Neural progenitor cell (in vitro differentiated cells): ENCODE measurements around the gene RBMX. TPM values are rescaled to one million over a fixed set of nuclear protein-coding genes. Genes with fewer than 3 reads are reported as not detected.
"Not testable (repeated sequence)": the region's sequence is repeated elsewhere in the genome, so short reads cannot be mapped to it uniquely, and the experiment has no call there.

Source experiments
- DNase-seq: peaks from one replicate; pipeline ENCODE4 v3.0.0-alpha.2; 2016; ENCODE audit warnings: low spot score
- H2AFZ ChIP-seq: fragments of 200-600 bp; sonication (generic); replicated peaks from 2 replicates; pipeline ENCODE4 v1.6.1; 2016; ENCODE audit warnings: antibody characterized with exemption
- H3F3A ChIP-seq: fragments of 200-600 bp; sonication (generic); 2 replicates; pipeline ENCODE4 v1.6.1; 2016; ENCODE audit warnings: antibody characterized with exemption, low read depth
- H3K27ac ChIP-seq: fragments of 200-600 bp; sonication (generic); 2 replicates; pipeline ENCODE4 v1.5.1; 2016; ENCODE audit warnings: mild to moderate bottlenecking
- H3K27me3 ChIP-seq: fragments of 200-600 bp; sonication (generic); 2 replicates; pipeline ENCODE4 v1.6.1; 2016; ENCODE audit warnings: mild to moderate bottlenecking, moderate library complexity
- H3K36me3 ChIP-seq: fragments of 200-600 bp; sonication (generic); 2 replicates; pipeline ENCODE4 v1.5.1; 2016
- H3K4me1 ChIP-seq: fragments of 200-600 bp; sonication (generic); 2 replicates; pipeline ENCODE4 v1.6.1; 2016; ENCODE audit warnings: mixed run types
- H3K4me2 ChIP-seq: fragments of 200-600 bp; sonication (generic); 2 replicates; pipeline ENCODE4 v1.6.1; 2016
- H3K4me3 ChIP-seq: fragments of 200-600 bp; sonication (generic); 2 replicates; pipeline ENCODE4 v1.5.1; 2016
- H3K79me2 ChIP-seq: fragments of 200-600 bp; sonication (generic); 2 replicates; pipeline ENCODE4 v1.6.1; 2016; ENCODE audit warnings: low read depth
- H3K9ac ChIP-seq: fragments of 200-600 bp; sonication (generic); 2 replicates; pipeline ENCODE4 v1.6.1; 2016
- H3K9me3 ChIP-seq: fragments of 200-600 bp; sonication (generic); 2 replicates; pipeline ENCODE4 v1.5.1; 2016; ENCODE audit warnings: low read depth
- H4K20me1 ChIP-seq: fragments of 200-600 bp; sonication (generic); 2 replicates; pipeline ENCODE4 v1.6.1; 2016; ENCODE audit warnings: low read depth
- H3K27ac Mint-ChIP-seq: 3 replicates; pipeline ENCODE4 v1.8.0; 2021; ENCODE audit warnings: mixed read lengths
- H3K27me3 Mint-ChIP-seq: 2 replicates; pipeline ENCODE4 v1.8.0; 2022; ENCODE audit warnings: low read depth, mild to moderate bottlenecking, inconsistent platforms, moderate library complexity, mixed read lengths; ENCODE audit not compliant: insufficient read depth
- H3K36me3 Mint-ChIP-seq: 3 replicates; pipeline ENCODE4 v1.8.0; 2021; ENCODE audit warnings: mixed read lengths
- H3K4me1 Mint-ChIP-seq: 3 replicates; pipeline ENCODE4 v1.8.0; 2021; ENCODE audit warnings: mixed read lengths
- H3K4me3 Mint-ChIP-seq: 3 replicates; pipeline ENCODE4 v1.8.0; 2021; ENCODE audit warnings: mild to moderate bottlenecking, moderate library complexity, mixed read lengths
- H3K9me3 Mint-ChIP-seq: 3 replicates; pipeline ENCODE4 v1.8.0; 2020; ENCODE audit warnings: mixed read lengths
- EZH2 ChIP-seq: fragments of 200-600 bp; sonication (generic); IDR thresholded peaks from 2 replicates; pipeline ENCODE4 v1.6.1; 2017; ENCODE audit warnings: antibody characterized with exemption, mild to moderate bottlenecking, moderate library complexity
- EZH2phosphoT487 ChIP-seq: fragments of 200-600 bp; sonication (generic); IDR thresholded peaks from 2 replicates; pipeline ENCODE4 v1.6.1; 2017; ENCODE audit warnings: antibody characterized with exemption
- total RNA-seq: library from RNA; depleted of rRNA; stranded (reverse); fragments of >200 nt; gene quantifications from 2 replicates; pipeline ENCODE4 v1.2.3, GENCODE V29; 2015; ENCODE audit warnings: low replicate concordance
- TF ChIP-seq, protein P1 (sequence below): fragments of 200-600 bp; sonication (generic); IDR thresholded peaks from 2 replicates; pipeline ENCODE4 v1.5.1; 2017; ENCODE audit warnings: antibody characterized with exemption, mild to moderate bottlenecking

The RBMX gene
- total RNA-seq, 1 donor from 2014 or later = 1,287 TPM

DNA sequence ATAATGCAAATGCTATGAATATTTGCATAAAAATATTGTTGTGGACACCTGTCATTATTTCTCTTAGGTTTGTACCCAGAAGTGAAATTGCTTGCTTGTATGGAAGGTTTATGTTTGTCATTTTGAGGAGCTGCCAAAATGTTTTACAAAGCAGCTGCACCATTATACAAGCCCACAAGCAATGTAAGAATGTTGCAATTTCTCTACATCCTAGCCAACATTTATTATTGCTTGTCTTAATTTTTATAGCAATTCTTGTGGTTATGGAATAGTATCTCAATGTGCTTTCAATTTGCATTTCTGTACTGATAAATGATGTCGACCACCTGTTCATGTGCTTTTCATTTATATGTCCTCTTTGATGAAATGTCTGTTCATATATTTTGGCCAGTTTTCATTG is 18.7 kb upstream of the RBMX start:
- Mint-ChIP-seq H3K27ac (no peak overlapping the region), H3K4me1 (no peaks in the 10 kb centered on the region), H3K27me3 (no peaks in the 10 kb centered on the region), H3K36me3 (no peaks in the 10 kb centered on the region), H3K4me3 (no peak overlapping the region), H3K9me3 (peaks cover 3% of the 10 kb centered on the region)
- no peaks in the 10 kb centered on the region for H4K20me1 ChIP-seq
- H3K9ac ChIP-seq = no peak overlapping the region
- H3K79me2 ChIP-seq = no peaks in the 10 kb centered on the region
- no peaks in the 10 kb centered on the region for H3K4me1 ChIP-seq
- no peaks in the 10 kb centered on the region for H3F3A ChIP-seq
- H3K9me3 ChIP-seq = no peaks in the 10 kb centered on the region
- H3K27me3 ChIP-seq = no peaks in the 10 kb centered on the region
- no peak overlapping the region for H3K4me2 ChIP-seq
- DNase-seq = no peak
- no peaks in the 10 kb centered on the region for H3K36me3 ChIP-seq
- H3K4me3 ChIP-seq = no peak overlapping the region
- H2AFZ ChIP-seq = no peak overlapping the region
- H3K27ac ChIP-seq = no peak overlapping the region
- TF ChIP-seq EZH2 (no peak), EZH2phosphoT487 (no peak)
- TF ChIP-seq, protein P1, sequence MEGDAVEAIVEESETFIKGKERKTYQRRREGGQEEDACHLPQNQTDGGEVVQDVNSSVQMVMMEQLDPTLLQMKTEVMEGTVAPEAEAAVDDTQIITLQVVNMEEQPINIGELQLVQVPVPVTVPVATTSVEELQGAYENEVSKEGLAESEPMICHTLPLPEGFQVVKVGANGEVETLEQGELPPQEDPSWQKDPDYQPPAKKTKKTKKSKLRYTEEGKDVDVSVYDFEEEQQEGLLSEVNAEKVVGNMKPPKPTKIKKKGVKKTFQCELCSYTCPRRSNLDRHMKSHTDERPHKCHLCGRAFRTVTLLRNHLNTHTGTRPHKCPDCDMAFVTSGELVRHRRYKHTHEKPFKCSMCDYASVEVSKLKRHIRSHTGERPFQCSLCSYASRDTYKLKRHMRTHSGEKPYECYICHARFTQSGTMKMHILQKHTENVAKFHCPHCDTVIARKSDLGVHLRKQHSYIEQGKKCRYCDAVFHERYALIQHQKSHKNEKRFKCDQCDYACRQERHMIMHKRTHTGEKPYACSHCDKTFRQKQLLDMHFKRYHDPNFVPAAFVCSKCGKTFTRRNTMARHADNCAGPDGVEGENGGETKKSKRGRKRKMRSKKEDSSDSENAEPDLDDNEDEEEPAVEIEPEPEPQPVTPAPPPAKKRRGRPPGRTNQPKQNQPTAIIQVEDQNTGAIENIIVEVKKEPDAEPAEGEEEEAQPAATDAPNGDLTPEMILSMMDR = no peak

DNA sequence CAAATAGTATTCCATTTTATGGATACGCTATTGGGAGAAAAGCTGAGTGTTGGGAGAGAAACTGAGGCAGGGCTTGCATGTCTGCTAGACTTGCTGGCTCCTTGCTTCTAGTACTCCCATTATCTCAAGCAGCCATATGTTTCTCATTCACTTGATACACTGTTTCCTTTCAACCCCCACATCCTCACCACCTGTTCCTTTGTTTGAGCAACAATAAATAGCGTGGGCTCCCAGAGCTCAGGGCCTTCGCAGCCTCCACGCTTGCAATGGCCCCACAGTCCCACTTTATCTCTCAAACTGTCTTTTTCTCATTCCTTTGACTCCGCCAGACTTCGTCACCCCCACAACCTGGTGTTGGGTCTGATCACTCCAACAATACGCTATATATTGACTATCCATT is 18.2 kb upstream of the RBMX start:
- not testable (repeated sequence) for H3K27ac ChIP-seq, H3K9me3 ChIP-seq, H3K4me1 Mint-ChIP-seq, H3K4me3 Mint-ChIP-seq, H3K9me3 Mint-ChIP-seq, H3K27ac Mint-ChIP-seq, H3K9ac ChIP-seq, H3K27me3 ChIP-seq, H2AFZ ChIP-seq, H3K79me2 ChIP-seq, H3K4me1 ChIP-seq, H3F3A ChIP-seq, H3K27me3 Mint-ChIP-seq, H3K36me3 Mint-ChIP-seq, H4K20me1 ChIP-seq, H3K36me3 ChIP-seq, H3K4me3 ChIP-seq, DNase-seq, H3K4me2 ChIP-seq

DNA sequence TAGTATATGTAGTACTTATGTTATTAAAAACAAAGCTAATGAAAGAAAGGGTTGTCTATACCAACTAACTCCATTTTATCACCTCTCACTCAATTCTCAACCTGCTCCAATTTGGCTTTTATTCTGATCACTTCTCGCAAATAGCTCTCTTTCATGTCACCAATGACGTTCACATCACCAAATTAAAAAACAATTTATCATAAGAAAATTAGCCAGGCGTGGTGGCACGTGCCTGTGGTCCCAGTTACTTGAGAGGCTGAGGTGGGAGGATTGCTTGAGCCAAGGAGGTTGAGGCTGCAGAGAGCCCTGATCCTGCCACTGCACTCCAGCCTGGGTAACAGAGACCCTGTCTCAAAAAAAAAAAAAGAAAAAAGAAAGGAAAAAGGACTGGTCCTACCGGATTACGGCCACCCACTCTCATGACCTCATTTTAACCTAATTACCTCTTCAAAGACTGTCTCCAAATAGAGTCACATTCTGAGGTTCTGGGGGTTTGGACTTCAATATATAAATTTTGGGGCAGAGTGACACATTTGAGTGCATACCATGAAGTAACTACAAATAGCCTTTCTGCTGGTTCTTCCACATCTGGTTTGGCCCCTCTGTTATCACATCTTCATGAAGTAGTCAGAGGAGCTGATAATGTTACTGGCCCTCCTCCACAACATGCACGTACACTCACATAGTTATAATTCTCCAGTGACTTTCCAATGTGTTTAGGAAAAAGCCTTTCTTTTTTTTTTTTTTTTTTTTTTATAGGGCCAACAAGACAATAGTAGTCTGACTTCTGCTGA is 15.8 kb upstream of the RBMX start:
- no peak overlapping the region for H3K4me3 ChIP-seq
- H3K9me3 ChIP-seq = no peaks in the 10 kb centered on the region
- no peak overlapping the region for H3K27ac ChIP-seq
- Mint-ChIP-seq H3K4me3 (no peak overlapping the region), H3K27ac (no peak overlapping the region), H3K27me3 (no peaks in the 10 kb centered on the region), H3K9me3 (peaks cover 5% of the 10 kb centered on the region), H3K36me3 (no peaks in the 10 kb centered on the region), H3K4me1 (no peaks in the 10 kb centered on the region)
- no peaks in the 10 kb centered on the region for H3K79me2 ChIP-seq
- no peak overlapping the region for H3K4me2 ChIP-seq
- H3K4me1 ChIP-seq = no peaks in the 10 kb centered on the region
- H3K36me3 ChIP-seq = no peaks in the 10 kb centered on the region
- no peaks in the 10 kb centered on the region for H4K20me1 ChIP-seq
- no peak for DNase-seq
- H3F3A ChIP-seq = no peaks in the 10 kb centered on the region
- no peak overlapping the region for H3K9ac ChIP-seq
- H3K27me3 ChIP-seq = no peaks in the 10 kb centered on the region
- no peak overlapping the region for H2AFZ ChIP-seq
- TF ChIP-seq EZH2 (no peak), EZH2phosphoT487 (no peak)
- TF ChIP-seq, protein P1 = no peak

DNA sequence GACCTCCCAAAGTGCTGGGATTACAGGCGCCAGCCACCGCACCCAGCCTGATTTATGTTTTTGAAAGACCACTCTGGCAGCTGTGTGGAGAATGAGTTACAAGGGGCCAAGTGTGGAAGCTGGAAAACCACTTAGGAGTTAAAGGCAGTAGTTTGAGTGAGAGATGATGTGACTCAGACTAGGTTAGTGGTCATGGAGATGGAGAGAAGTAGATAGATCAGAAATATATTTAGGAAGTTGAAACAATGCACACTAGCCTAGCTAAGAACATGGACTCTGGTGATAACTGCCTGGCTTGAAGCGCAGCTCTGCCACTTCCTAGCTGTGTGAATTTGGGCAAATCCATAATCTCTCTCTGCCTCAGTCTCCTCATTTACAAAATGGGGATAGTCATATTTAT is 11.9 kb upstream of the RBMX start:
- H3K9ac ChIP-seq = no peak overlapping the region
- Mint-ChIP-seq H3K4me1 (no peaks in the 10 kb centered on the region), H3K27me3 (no peaks in the 10 kb centered on the region), H3K4me3 (no peak overlapping the region), H3K27ac (no peak overlapping the region), H3K36me3 (no peaks in the 10 kb centered on the region), H3K9me3 (peaks cover 5% of the 10 kb centered on the region)
- no peak for TF ChIP-seq EZH2
- TF ChIP-seq, protein P1 = no peak
- no peak for TF ChIP-seq EZH2phosphoT487
- no peak overlapping the region for H2AFZ ChIP-seq
- H4K20me1 ChIP-seq = no peaks in the 10 kb centered on the region
- no peaks in the 10 kb centered on the region for H3K79me2 ChIP-seq
- no peaks in the 10 kb centered on the region for H3K27me3 ChIP-seq
- no peaks in the 10 kb centered on the region for H3K36me3 ChIP-seq
- no peak overlapping the region for H3K4me3 ChIP-seq
- H3K4me2 ChIP-seq = no peak overlapping the region
- H3K27ac ChIP-seq = no peak overlapping the region
- H3K9me3 ChIP-seq = no peaks in the 10 kb centered on the region
- no peak for DNase-seq
- H3K4me1 ChIP-seq = no peaks in the 10 kb centered on the region
- no peaks in the 10 kb centered on the region for H3F3A ChIP-seq

DNA sequence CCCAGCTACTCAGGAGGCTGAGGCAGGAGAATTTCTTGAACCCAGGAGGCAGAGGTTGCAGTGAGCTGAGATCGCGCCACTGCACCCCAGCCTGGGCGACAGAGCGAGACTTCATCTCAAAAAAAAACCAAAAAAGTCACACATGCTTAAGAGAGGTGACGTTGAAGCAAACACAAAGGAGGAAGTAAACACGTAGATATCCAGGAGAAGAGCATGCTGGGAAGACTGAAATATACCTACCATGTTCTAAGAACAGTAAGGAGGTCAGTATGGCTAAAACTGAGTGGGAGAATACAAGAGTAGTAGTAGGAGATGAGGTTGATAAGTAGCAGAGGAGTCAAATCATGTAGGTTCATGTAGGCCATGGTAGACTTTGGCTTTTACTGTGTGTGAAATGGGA is 10.1 kb upstream of the RBMX start:
- H3K4me3 ChIP-seq, H3K36me3 Mint-ChIP-seq, H3K9me3 ChIP-seq, H3K9me3 Mint-ChIP-seq, H3K79me2 ChIP-seq, H2AFZ ChIP-seq, H3K4me2 ChIP-seq, H3K4me1 Mint-ChIP-seq, H3K27me3 ChIP-seq, H3K27ac ChIP-seq, H3K27ac Mint-ChIP-seq, H3K27me3 Mint-ChIP-seq, H4K20me1 ChIP-seq, H3K4me1 ChIP-seq, H3K36me3 ChIP-seq, H3K4me3 Mint-ChIP-seq, H3F3A ChIP-seq, H3K9ac ChIP-seq, DNase-seq: not testable (repeated sequence)
